HG03108 (cell line): ENCODE results near the gene RAF1.
"Not testable (repeated sequence)": the region's sequence is repeated elsewhere in the genome, so short reads cannot be mapped to it uniquely, and the experiment has no call there.

Experiments used
- ATAC-seq: cut with Tn5 transposase; IDR thresholded peaks from one replicate; pipeline ENCODE4 v1.9.1; 2021; ENCODE audit warnings: moderate library complexity; ENCODE audit not compliant: unreplicated experiment

Gene RAF1

GRCh38 chr3:12643010-12643380 is 20.9 kb downstream of the RAF1 start:
- ATAC-seq, result no peak

GRCh38 chr3:12640853-12641252 is 23.1 kb downstream of the RAF1 start:
- not testable (repeated sequence) for ATAC-seq

GRCh38 chr3:12638105-12638504 is 25.8 kb downstream of the RAF1 start:
- ATAC-seq, result no peak

DNA sequence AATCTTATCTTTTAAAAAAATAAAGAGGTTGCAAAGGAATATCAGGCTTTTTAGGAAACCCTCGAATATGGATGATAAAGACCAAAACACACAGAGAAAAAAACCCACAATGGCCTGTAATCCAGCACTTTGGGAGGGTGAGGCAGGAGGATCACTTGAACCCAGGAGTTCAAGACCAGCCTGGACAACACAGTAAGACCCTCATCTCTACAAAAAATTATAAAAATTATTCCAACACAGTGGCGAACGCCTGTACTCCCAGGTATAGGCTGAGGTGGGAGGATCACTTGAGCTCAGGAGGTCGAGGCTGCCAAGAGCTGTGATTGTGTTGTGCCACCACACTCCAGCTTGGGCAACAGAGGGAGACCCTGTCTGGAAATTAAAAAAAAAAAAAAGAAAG is 30.8 kb downstream of the RAF1 start:
- ATAC-seq, result no peak

- ATAC-seq, result no peak
Observed at GRCh38 chr3:12632523-12632922, 31.4 kb downstream of the RAF1 start.

GRCh38 chr3:12630843-12631242 is 33.1 kb downstream of the RAF1 start:
- not testable (repeated sequence) for ATAC-seq

- ATAC-seq, result no peak
Observed at GRCh38 chr3:12630292-12630691, 33.6 kb downstream of the RAF1 start.

- ATAC-seq, result no peak
Observed at GRCh38 chr3:12629560-12629959, 34.4 kb downstream of the RAF1 start.

DNA sequence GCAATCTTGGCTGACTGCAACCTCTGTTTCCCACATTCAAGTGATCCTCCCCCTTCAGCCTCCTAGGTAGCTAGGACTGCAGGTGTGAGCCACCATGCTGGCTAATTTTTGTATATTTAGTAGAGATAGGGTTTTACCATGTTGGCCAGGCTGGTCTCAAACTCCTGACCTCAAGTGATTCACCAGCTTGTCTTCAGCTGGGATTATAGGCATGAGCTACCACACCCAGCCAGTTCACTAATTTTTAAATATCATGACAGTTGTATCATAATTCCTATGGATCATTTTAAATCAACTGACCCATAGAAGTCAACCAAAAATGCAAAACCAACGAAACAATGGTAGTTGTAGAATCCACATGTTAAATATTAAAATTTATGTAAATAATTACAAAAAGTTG is 35.1 kb downstream of the RAF1 start:
- ATAC-seq, result no peak

- ATAC-seq, result no peak
Observed at GRCh38 chr3:12627370-12627769, 36.5 kb downstream of the RAF1 start.

DNA sequence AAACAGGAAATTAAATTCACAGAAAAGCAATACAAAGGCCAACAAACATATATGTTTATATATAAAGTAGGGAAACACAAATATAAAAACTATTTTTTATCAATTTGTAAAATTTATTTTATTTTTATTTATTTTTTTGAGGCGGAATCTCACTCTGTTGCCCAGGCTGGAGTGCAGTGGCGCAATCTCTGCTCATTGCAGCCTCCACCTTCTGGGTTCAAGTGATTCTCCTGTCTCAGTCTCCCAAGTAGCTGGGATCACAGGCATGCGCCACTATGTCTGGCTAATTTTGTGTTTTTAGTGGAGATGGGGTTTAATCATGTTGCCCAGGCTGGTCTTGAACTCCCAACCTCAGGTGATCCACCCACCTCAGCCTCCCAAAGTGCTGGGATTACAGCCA is 39.0 kb downstream of the RAF1 start:
- not testable (repeated sequence) for ATAC-seq

- no peak for ATAC-seq
Observed at GRCh38 chr3:12624056-12624455, 39.9 kb downstream of the RAF1 start.

DNA sequence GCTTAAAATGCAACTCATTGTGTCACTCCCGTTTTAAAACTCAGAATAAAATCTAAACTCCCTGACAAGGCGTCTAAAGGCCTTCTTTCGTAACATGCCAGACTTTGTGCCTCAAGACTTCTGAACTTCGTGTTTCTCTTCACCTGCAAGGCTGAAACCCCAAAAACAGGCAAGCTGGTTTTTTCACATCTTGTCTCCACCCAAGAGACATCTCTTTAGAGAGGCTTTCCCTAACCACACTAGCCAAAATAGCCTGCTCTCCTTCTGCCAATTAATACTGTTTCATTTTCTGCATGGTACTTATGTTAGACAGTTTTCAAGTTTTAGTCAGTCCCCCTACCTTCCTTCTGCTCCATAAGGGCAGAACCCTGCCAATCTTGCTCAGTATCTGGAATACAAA is 41.6 kb downstream of the RAF1 start:
- ATAC-seq, result no peak

DNA sequence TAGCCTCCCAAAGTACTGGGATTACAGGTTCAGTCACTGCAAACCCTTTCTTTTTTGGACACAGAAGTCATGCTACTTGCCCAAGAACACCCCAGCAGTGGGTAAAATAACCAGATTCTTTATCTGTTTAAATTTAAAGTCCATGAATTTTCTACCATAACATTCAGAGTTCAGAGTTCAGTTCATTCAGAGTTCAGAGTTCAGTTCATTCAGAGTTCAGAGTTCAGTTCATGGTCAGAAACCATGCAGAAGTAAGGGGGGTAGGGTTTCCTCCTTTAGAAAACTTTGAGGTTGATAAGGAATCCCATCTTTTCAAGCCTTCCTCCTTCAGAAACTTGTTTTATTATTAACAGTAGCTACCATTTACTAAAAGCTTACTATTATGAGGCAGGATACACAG is 43.2 kb downstream of the RAF1 start:
- ATAC-seq, result no peak

DNA sequence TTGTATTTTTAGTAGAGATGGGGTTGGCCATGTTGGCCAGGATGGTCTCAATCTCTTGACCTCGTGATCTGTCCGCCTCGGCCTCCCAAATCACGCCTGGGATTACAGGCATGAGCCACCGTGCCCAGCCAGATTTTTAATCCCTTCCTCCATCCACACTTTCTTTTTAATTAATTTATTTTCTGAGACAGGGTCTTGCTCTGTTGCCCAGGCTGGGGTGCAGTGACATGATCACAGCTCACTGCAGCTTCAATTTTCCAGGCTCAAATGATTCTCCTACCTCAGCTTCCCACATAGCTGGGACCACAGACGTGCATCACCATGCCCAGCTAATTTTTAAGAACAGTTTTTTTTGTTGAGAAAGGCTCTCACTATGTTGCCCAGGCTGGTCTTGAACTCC is 43.6 kb downstream of the RAF1 start:
- no peak for ATAC-seq

GRCh38 chr3:12618426-12618825 is 45.5 kb downstream of the RAF1 start:
- ATAC-seq, result no peak

- no peak for ATAC-seq
Observed at GRCh38 chr3:12615266-12615665, 48.7 kb downstream of the RAF1 start.

- no peak for ATAC-seq
Observed at GRCh38 chr3:12613250-12613649, 50.7 kb downstream of the RAF1 start.

- no peak for ATAC-seq
Observed at GRCh38 chr3:12612514-12613226, 51.2 kb downstream of the RAF1 start.

DNA sequence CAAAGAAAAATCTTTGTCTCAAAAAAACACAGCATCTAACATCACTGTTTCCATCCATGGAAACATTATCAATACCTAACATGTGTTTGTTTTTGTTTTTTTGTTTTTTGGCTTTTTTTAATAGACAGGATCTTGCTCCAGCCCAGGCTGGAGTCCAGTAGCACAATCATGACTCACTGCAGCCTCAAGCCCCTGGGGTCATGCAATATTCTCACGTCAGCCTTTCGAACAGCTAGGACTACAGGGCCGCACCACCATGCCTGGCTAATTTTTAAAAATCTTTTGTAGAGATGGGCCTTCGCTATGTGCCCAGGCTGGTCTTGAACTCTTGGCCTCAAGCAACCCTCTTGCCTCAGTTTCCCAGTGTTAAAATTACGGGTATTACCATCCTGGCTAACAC is 52.8 kb downstream of the RAF1 start:
- no peak for ATAC-seq

GRCh38 chr3:12608376-12608775 is 55.5 kb downstream of the RAF1 start:
- no peak for ATAC-seq

- no peak for ATAC-seq
Observed at GRCh38 chr3:12603969-12604368, 59.9 kb downstream of the RAF1 start.

DNA sequence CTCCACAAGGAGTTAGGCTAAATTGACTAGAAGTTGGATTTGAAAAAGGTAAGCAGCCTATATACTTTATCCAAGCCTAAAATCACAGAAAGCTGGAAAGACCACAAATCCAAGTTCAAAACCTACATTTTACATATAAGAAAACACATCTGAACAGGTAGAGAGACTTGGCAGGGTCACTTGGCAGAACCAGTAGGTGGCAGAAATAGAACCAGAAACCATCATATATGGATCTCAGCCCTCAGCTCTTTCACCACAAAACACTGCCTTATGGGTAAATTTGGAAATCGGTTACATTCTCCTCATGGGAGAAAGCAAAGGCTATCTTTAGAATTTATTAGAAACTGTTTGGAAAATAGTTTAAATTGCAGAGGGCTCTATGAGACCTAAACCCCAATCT is 62.8 kb downstream of the RAF1 start:
- no peak for ATAC-seq
